Measurements from ENCODE around the gene VEZF1.

- TF ChIP-seq CTCF (IDR thresholded peaks at IDR 0.05; ENCODE audit: extremely low read depth in 1 of 2, insufficient read depth in 1 of 2, low read depth in 1 of 2, low read length in 2 of 2) (no peak), POLR2A (IDR thresholded peaks at IDR 0.05; ENCODE audit: low read depth, low read length) (no peak), POLR2AphosphoS5 (IDR thresholded peaks at IDR 0.05; ENCODE audit: insufficient read depth, low read depth, low read length) (no peak), MAX (IDR thresholded peaks at IDR 0.05; ENCODE audit: insufficient read depth, insufficient read length) (no peak), EZH2 (IDR thresholded peaks at IDR 0.05; ENCODE audit: borderline replicate concordance, low read depth, low read length, severe bottlenecking) (no peak), JUN (IDR thresholded peaks at IDR 0.05; ENCODE audit: borderline replicate concordance, insufficient read depth, insufficient read length, low read depth) (no peak)
These were observed 63.4 kb downstream of the VEZF1 start for GRCh38 chr17:57924677-57925076.

Data from endothelial cell of umbilical vein (primary cell).